Gastrocnemius medialis (tissue), 4 donors: ENCODE data around the gene UQCC2. TPM values are rescaled to one million over a fixed set of nuclear protein-coding genes. Genes with fewer than 3 reads are reported as not detected.

ENCODE experiments used
- ATAC-seq, 2 donors: fragments of 150-250 bp; one replicate each; pipeline ENCODE4 v1.9.1; 2016
- DNase-seq, 2 donors: peaks; one replicate each; pipeline ENCODE4 v3.0.0-alpha.2; 2019
- H3K27ac ChIP-seq, 4 donors: fragments of 200-600 bp; sonication (generic); 1 replicate in 1 of 4; 2 replicates in 3 of 4; pipeline ENCODE4 v1.5.1; 2016 to 2018; ENCODE audit warnings: mild to moderate bottlenecking in 2 of 4, moderate library complexity in 1 of 4
- H3K27me3 ChIP-seq, 3 donors: fragments of 200-600 bp; sonication (generic) in 2 of 3; 1 replicate in 1 of 3; 2 replicates in 2 of 3; pipeline versions ENCODE4 v1.5.1 to v1.6.0; 2016 to 2019; ENCODE audit warnings: mild to moderate bottlenecking in 1 of 3, moderate library complexity in 1 of 3
- H3K36me3 ChIP-seq, 2 donors: fragments of 200-600 bp; sonication (generic) in 1 of 2; one replicate each; pipeline ENCODE4 v1.5.1; 2017 to 2018
- H3K4me1 ChIP-seq, 2 donors: fragments of 200-600 bp; sonication (generic) in 1 of 2; one replicate each; pipeline ENCODE4 v1.5.1; 2016 to 2017; ENCODE audit warnings: mild to moderate bottlenecking in 2 of 2
- H3K4me3 ChIP-seq, 4 donors: fragments of 200-600 bp; sonication (generic) in 3 of 4; 1 replicate in 1 of 4; 2 replicates in 3 of 4; pipeline ENCODE4 v1.5.1; 2016 to 2019; ENCODE audit warnings: mild to moderate bottlenecking in 2 of 4
- H3K9me3 ChIP-seq, 3 donors: fragments of 200-600 bp; sonication (generic) in 2 of 3; 1 replicate in 1 of 3; 2 replicates in 2 of 3; pipeline ENCODE4 v1.5.1; 2016 to 2019
- POLR2A ChIP-seq, 2 donors: fragments of 450-650 bp; IDR thresholded peaks; one replicate each; pipeline ENCODE4 v1.6.1; 2017; ENCODE audit warnings: antibody characterized with exemption in 2 of 2, mild to moderate bottlenecking in 2 of 2, moderate library complexity in 2 of 2
- in situ Hi-C, 4 donors: fragments of 200-750 bp; cut with MboI; loops; one replicate each; pipeline versions ENCODE4 v1.15.0 to v1.8.0; 2017; ENCODE audit warnings: low sequenced_read_pairs in 4 of 4
- intact Hi-C: fragments of 100-400 bp; cut with DNase I; formaldehyde crosslinking; loops from one replicate; pipeline ENCODE4 v1.15.1; 2023; ENCODE audit warnings: low total_unique reads
- total RNA-seq, 4 donors: library from RNA; depleted of rRNA; stranded (reverse); fragments of >200 nt; gene quantifications; one replicate each; pipeline versions ENCODE4 v1.1.0 to v1.2.3, GENCODE V29; 2016
- TF ChIP-seq, protein P1 (sequence below), 5 experiments: fragments of 450-650 bp in 3 of 5; fragments of 200-600 bp in 2 of 5; sonication (generic) in 2 of 5; IDR thresholded peaks in 4 of 5; conservative IDR thresholded peaks in 1 of 5; 1 replicate in 4 of 5; 2 replicates in 1 of 5; pipeline ENCODE4 v1.5.1; 2016 to 2019; ENCODE audit warnings: antibody characterized with exemption in 5 of 5, mild to moderate bottlenecking in 3 of 5, moderate library complexity in 3 of 5

The UQCC2 gene
- total RNA-seq, 4 donors from 2014 or later = 50.7 to 101 (median 63.5) TPM

DNA sequence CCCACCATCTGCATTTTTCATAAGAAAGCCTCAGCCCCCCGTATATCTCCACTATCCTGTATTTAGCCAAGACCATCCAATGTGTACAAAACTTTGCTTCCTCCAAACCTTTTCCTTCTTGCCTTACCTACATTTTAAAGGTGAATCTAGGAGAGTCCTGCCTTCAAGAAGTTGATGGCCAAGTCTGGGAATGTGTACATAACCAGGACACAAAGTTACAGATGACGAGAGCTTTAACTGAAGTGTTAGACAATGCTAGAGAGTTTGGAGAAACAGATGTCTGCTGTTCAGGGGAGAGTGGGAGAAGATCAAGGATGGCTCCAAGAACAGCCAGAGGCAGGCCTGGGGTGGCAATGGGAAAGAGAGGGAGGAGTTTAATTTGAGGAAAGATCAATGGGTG, 2.3 kb upstream of the UQCC2 start:
- in situ Hi-C loops (loop anchor here in 1 of 4 donors (5.0 kb wide), 1 partner anchor 49 kb away; no protein-coding TSS in a partner anchor), intact Hi-C loops (no loop called here)
- no peaks in the 10 kb centered on the region for H3K27me3 ChIP-seq
- H3K36me3 ChIP-seq = peaks cover 0 to 1% of the 10 kb centered on the region in 2 donors
- H3K27ac ChIP-seq = peak overlapping the region; percentile 34 to 63 (median 56)
- H3K4me1 ChIP-seq = peaks cover 28 to 35% of the 10 kb centered on the region in 2 donors
- DNase-seq = no peak
- no peak overlapping the region for H3K4me3 ChIP-seq
- H3K9me3 ChIP-seq = no peaks in the 10 kb centered on the region
- TF ChIP-seq, protein P1, sequence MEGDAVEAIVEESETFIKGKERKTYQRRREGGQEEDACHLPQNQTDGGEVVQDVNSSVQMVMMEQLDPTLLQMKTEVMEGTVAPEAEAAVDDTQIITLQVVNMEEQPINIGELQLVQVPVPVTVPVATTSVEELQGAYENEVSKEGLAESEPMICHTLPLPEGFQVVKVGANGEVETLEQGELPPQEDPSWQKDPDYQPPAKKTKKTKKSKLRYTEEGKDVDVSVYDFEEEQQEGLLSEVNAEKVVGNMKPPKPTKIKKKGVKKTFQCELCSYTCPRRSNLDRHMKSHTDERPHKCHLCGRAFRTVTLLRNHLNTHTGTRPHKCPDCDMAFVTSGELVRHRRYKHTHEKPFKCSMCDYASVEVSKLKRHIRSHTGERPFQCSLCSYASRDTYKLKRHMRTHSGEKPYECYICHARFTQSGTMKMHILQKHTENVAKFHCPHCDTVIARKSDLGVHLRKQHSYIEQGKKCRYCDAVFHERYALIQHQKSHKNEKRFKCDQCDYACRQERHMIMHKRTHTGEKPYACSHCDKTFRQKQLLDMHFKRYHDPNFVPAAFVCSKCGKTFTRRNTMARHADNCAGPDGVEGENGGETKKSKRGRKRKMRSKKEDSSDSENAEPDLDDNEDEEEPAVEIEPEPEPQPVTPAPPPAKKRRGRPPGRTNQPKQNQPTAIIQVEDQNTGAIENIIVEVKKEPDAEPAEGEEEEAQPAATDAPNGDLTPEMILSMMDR (IDR thresholded peaks at IDR 0.05 in 4 of 5, conservative IDR thresholded peaks at IDR 0.05 in 1 of 5) = no peak
- TF ChIP-seq POLR2A (IDR thresholded peaks at IDR 0.05) = no peak
- no peak for ATAC-seq

DNA sequence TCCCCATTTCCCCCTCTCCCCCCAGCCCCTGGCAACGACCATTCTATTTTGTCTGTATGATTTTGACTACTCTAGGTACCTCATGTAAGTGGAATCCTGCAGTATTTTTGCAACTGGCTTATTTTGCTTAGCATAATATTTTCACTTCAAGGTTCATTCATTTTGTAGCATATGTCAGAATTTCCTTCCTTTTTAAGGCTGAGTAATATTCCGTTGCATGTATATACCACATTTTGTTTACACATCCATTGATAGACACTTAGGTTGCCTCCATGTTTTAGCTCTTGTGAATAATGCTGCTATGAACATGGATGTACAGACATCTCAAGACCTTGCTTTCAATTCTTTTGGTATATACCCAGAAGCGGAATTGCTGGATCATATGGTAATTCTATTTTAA, 1.4 kb upstream of the UQCC2 start:
- peaks cover 0 to 10% of the 10 kb centered on the region in 2 donors for H3K36me3 ChIP-seq
- ATAC-seq = no peak
- no peaks in the 10 kb centered on the region for H3K9me3 ChIP-seq
- H3K27ac ChIP-seq = no peak overlapping the region
- no peak for TF ChIP-seq POLR2A (IDR thresholded peaks at IDR 0.05)
- TF ChIP-seq, protein P1 (IDR thresholded peaks at IDR 0.05 in 4 of 5, conservative IDR thresholded peaks at IDR 0.05 in 1 of 5) = no peak
- H3K4me1 ChIP-seq = peaks cover 20 to 36% of the 10 kb centered on the region in 2 donors
- intact Hi-C loops (no loop called here), in situ Hi-C loops (loop anchor here in 1 of 4 donors (5.0 kb wide), 1 partner anchor 49 kb away; no protein-coding TSS in a partner anchor)
- no peak overlapping the region for H3K4me3 ChIP-seq
- H3K27me3 ChIP-seq = no peaks in the 10 kb centered on the region
- no peak for DNase-seq

DNA sequence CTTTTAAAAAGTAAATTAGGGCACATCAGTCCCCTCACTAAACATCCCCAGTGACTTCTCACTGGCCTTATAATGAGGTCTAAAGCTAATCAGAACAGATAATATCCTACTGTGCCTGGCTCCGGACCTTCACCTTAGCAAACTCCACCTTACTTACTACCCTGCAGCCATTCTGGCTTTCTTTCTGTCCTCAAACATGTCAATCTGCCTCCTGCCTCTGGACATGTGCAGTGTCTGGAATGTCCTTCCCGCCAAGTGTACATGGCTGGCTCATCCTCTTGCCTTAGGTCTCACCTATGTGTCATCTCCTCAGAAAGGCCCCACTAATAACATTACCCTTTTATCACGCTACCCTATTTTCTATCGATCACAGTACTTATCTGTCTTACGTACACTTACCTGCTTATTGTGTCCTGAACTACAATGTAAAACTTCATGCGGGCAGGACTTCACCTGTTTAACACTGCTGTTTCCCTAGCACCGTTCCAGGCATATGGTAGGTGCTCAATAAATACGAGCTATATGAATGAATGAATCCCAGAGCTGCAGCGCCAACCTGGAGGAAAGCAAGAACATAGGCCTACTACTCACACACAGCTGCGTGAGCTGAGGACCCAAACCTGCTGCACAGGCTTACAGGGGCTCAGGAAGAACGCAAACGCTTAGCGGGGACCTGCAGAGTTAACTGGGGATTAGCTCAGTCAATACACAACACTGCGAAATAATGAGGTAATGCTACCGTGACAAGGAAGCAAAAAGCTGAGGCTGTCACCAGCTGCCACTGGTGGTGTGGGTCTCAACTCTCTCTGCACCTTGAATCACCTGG, 991 bp downstream of the UQCC2 start:
- DNase-seq (no peak), ATAC-seq (no peak)
- Histone ChIP-seq H3K9me3 (no peaks in the 10 kb centered on the region), H3K27ac (peak overlapping the region; percentile 96 to 100 (median 97)), H3K36me3 (peaks cover 0 to 15% of the 10 kb centered on the region in 2 donors), H3K4me3 (peak overlapping the region; percentile 85 to 100 (median 92)), H3K27me3 (no peaks in the 10 kb centered on the region), H3K4me1 (peaks cover 20 to 34% of the 10 kb centered on the region in 2 donors)
- TF ChIP-seq POLR2A (IDR thresholded peaks at IDR 0.05) = no peak
- TF ChIP-seq, protein P1 (IDR thresholded peaks at IDR 0.05 in 4 of 5, conservative IDR thresholded peaks at IDR 0.05 in 1 of 5) = no peak
- in situ Hi-C loops = loop anchor here in 1 of 4 donors (5.0 kb wide), 1 partner anchor 52 kb away; no protein-coding TSS in a partner anchor
- intact Hi-C loops = loop anchor here (1.0 kb wide), 1 partner anchor 52 kb away; no protein-coding TSS in a partner anchor

DNA sequence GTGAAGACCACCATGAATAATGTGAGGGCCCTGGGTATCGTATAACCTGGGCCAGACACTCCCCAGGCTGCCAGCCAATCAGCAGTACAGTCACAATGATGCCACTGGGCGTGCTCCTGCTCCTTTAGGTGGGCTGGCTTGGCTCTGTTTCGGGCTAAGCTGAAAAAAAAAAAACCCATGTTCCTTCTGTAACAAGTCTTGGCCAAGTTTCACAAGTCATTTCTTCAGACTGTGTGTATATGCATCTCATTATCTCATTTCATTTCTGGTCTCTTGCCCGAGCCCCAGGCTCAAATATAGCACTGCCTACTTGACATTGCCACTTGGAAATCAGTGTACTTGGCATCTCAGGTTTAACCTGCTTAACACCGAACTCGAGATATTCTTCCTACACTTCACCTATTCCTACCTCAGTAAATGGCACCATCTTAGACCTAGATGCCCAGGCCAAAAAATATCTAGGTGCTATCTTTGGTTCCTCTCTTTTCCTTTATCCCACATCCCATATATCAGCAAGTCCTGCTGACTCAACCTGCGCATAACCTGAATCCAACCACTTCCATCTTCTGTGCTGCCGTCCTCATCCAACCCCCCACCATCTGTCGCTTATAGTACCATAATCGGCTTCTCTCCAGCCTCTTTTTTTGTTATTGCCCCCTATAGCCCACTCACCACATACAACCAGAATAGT, 1.8 kb downstream of the UQCC2 start:
- in situ Hi-C loops (loop anchor here in 3 of 4 donors (5.0 to 10.0 kb wide), 4 partner anchors 53 to 125 kb away; partner anchors contain the start of gene BAK1 (in 1 of the 3)), intact Hi-C loops (no loop called here)
- Histone ChIP-seq H3K27ac (peak overlapping the region; percentile 6 to 100 (median 97)), H3K36me3 (peaks cover 0 to 15% of the 10 kb centered on the region in 2 donors), H3K4me3 (peak overlapping the region in 2 of 4 donors; percentile 92), H3K4me1 (peaks cover 20 to 35% of the 10 kb centered on the region in 2 donors), H3K9me3 (no peaks in the 10 kb centered on the region), H3K27me3 (no peaks in the 10 kb centered on the region)
- DNase-seq (no peak), ATAC-seq (no peak)
- no peak for TF ChIP-seq POLR2A (IDR thresholded peaks at IDR 0.05)
- TF ChIP-seq, protein P1 (IDR thresholded peaks at IDR 0.05 in 4 of 5, conservative IDR thresholded peaks at IDR 0.05 in 1 of 5) = no peak
